HepG2 (cell line): ENCODE data around the gene SYTL2. TPM values are rescaled to one million over a fixed set of nuclear protein-coding genes. Genes with fewer than 3 reads are reported as not detected.

ENCODE experiments used
- ATAC-seq: fragments of 200-7000 bp; cut with Tn5 transposase; 3 replicates; pipeline ENCODE4 v1.9.1; 2020; ENCODE audit warnings: mild to moderate bottlenecking, moderate library complexity
- BruUV-seq: library from RNA; stranded (reverse); fragments of 400-500 nt; replicated peaks from 2 replicates; lab custom pipeline; 2021; lab: Mats Ljungman, UMichigan
- CTCF ChIA-PET: fragments of 300-600 bp; formaldehyde crosslinking; extraction: SDS; loops from one replicate; lab custom pipeline; 2021; ENCODE audit warnings: low total read pairs, inconsistent platforms, low intra/inter-chr PET ratio; lab: Yijun Ruan, JAX
- POLR2A ChIA-PET: fragments of 350-600 bp; sonication (Branson Sonifier 250); formaldehyde crosslinking; loops from one replicate; lab custom pipeline; 2020; ENCODE audit warnings: antibody characterized with exemption, inconsistent platforms; lab: Yijun Ruan, JAX
- DNase-seq: peaks from one replicate; pipeline ENCODE4 v3.0.0-alpha.2; 2015; ENCODE audit warnings: low spot score
- FAIRE-seq: peaks from 3 replicates; lab custom pipeline; 2011; peaks lifted over from hg19 to GRCh38; lab: Jason Lieb, UNC
- H2AFZ ChIP-seq: one replicate; pipeline ENCODE4 v1.6.1; 2011; ENCODE audit warnings: low read length, inconsistent platforms
- H3K27ac ChIP-seq: fragments of 300-600 bp; 3 replicates; pipeline ENCODE4 v1.8.0; 2011; ENCODE audit warnings: mixed run types, mild to moderate bottlenecking, mixed read lengths, low read length, inconsistent platforms; ENCODE audit not compliant: insufficient read depth; ENCODE audit errors: extremely low read length
- H3K27me3 ChIP-seq, 2 experiments: fragments of 200-600 bp in 1 of 2; 2 replicates in 1 of 2; 3 replicates in 1 of 2; pipeline versions ENCODE4 v1.6.0 to v1.8.0; 2011; ENCODE audit warnings: low read length in 2 of 2, mild to moderate bottlenecking in 2 of 2, moderate library complexity in 2 of 2, inconsistent platforms in 1 of 2; ENCODE audit not compliant: insufficient read depth in 2 of 2, control insufficient read depth in 1 of 2
- H3K36me3 ChIP-seq, 2 experiments: fragments of 200-600 bp in 1 of 2; replicated peaks in 1 of 2; 2 replicates in 1 of 2; 3 replicates in 1 of 2; pipeline versions ENCODE4 v1.5.1 to v1.8.0; 2011; ENCODE audit warnings: low read length in 2 of 2, inconsistent platforms in 1 of 2; ENCODE audit not compliant: insufficient read depth in 2 of 2, control insufficient read depth in 1 of 2
- H3K4me1 ChIP-seq: 2 replicates; pipeline ENCODE4 v1.5.1; 2012; ENCODE audit warnings: low read length, inconsistent platforms; ENCODE audit not compliant: insufficient read depth
- H3K4me2 ChIP-seq: 2 replicates; pipeline ENCODE4 v1.6.0; 2011; ENCODE audit warnings: low read depth, low read length, inconsistent platforms
- H3K4me3 ChIP-seq, 3 experiments: fragments of 200-600 bp in 1 of 3; sonication (generic), shearing (Covaris generic) in 1 of 3; replicated peaks in 1 of 3; 2 replicates each; pipeline ENCODE4 v1.5.1; 2011 to 2016; ENCODE audit warnings: low read length in 3 of 3, inconsistent platforms in 2 of 3, low read depth in 2 of 3, mild to moderate bottlenecking in 2 of 3, control low read depth in 1 of 3, mixed read lengths in 1 of 3; ENCODE audit not compliant: insufficient read depth in 1 of 3
- H3K79me2 ChIP-seq: one replicate; pipeline ENCODE4 v1.6.1; 2011; ENCODE audit warnings: low read length, inconsistent platforms; ENCODE audit not compliant: insufficient read depth
- H3K9ac ChIP-seq: 2 replicates; pipeline ENCODE4 v1.6.0; 2011; ENCODE audit warnings: mild to moderate bottlenecking, low read depth, low read length, inconsistent platforms; ENCODE audit not compliant: insufficient read depth
- H3K9me3 ChIP-seq: 2 replicates; pipeline ENCODE4 v1.5.1; 2012; ENCODE audit warnings: mild to moderate bottlenecking, low read length
- H4K20me1 ChIP-seq: 2 replicates; pipeline ENCODE4 v1.6.0; 2011; ENCODE audit warnings: inconsistent platforms, mild to moderate bottlenecking, low read length, moderate library complexity; ENCODE audit not compliant: insufficient read depth
- ATRX ChIP-seq: sonication (generic); formaldehyde crosslinking; IDR thresholded peaks from 2 replicates; pipeline ENCODE4 v1.4.0; 2020; ENCODE audit warnings: missing genetic modification reagents, borderline replicate concordance
- HNF4G ChIP-seq, 2 experiments: sonication (generic) in 1 of 2; formaldehyde crosslinking in 1 of 2; IDR thresholded peaks; 2 replicates each; pipeline versions ENCODE4 v1.4.0 to v1.6.1; 2011 to 2020; ENCODE audit warnings: borderline replicate concordance in 2 of 2, low read depth in 2 of 2, mild to moderate bottlenecking in 2 of 2, low read length in 1 of 2, missing genetic modification reagents in 1 of 2, moderate library complexity in 1 of 2
- MED1 ChIP-seq: sonication (generic); formaldehyde crosslinking; IDR thresholded peaks from 2 replicates; pipeline ENCODE4 v1.4.0; 2020; ENCODE audit warnings: missing genetic modification reagents
- MLLT10 ChIP-seq: sonication (generic); formaldehyde crosslinking; IDR thresholded peaks from 2 replicates; pipeline ENCODE4 v1.4.0; 2020; ENCODE audit warnings: missing genetic modification reagents
- RFXAP ChIP-seq: sonication (generic); formaldehyde crosslinking; IDR thresholded peaks from 2 replicates; pipeline ENCODE4 v1.4.0; 2020; ENCODE audit warnings: missing genetic modification reagents, borderline replicate concordance
- SIX4 ChIP-seq: sonication (generic); formaldehyde crosslinking; IDR thresholded peaks from 2 replicates; pipeline ENCODE4 v1.4.0; 2020; ENCODE audit warnings: missing genetic modification reagents
- ZBTB43 ChIP-seq: sonication (generic); formaldehyde crosslinking; conservative IDR thresholded peaks from 2 replicates; pipeline ENCODE4 v1.4.0; 2020; ENCODE audit warnings: missing genetic modification reagents
- ZFAT ChIP-seq: sonication (generic); formaldehyde crosslinking; conservative IDR thresholded peaks from 2 replicates; pipeline ENCODE4 v1.8.1; 2023; ENCODE audit warnings: missing genetic modification reagents, inconsistent platforms
- ZFP90 ChIP-seq: sonication (generic); formaldehyde crosslinking; IDR thresholded peaks from 2 replicates; pipeline ENCODE4 v1.8.0; 2022; ENCODE audit warnings: missing genetic modification reagents, mild to moderate bottlenecking, inconsistent platforms, borderline replicate concordance
- ZNF557 ChIP-seq: sonication (generic); formaldehyde crosslinking; IDR thresholded peaks from 2 replicates; pipeline ENCODE4 v1.4.0; 2020; ENCODE audit warnings: missing genetic modification reagents
- ZNF564 ChIP-seq: sonication (generic); formaldehyde crosslinking; IDR thresholded peaks from 2 replicates; pipeline ENCODE4 v1.8.1; 2023; ENCODE audit warnings: mild to moderate bottlenecking, missing genetic modification reagents
- ZNF589 ChIP-seq: sonication (generic); formaldehyde crosslinking; conservative IDR thresholded peaks from 2 replicates; pipeline ENCODE4 v1.8.0; 2022; ENCODE audit warnings: mild to moderate bottlenecking, moderate library complexity, missing genetic modification reagents
- ZNF619 ChIP-seq: sonication (generic); formaldehyde crosslinking; IDR thresholded peaks from 2 replicates; pipeline ENCODE4 v1.4.0; 2020; ENCODE audit warnings: mild to moderate bottlenecking, missing genetic modification reagents
- ZNF773 ChIP-seq: sonication (generic); formaldehyde crosslinking; IDR thresholded peaks from 2 replicates; pipeline ENCODE4 v1.4.0; 2020; ENCODE audit warnings: missing genetic modification reagents, borderline replicate concordance
- ZSCAN12 ChIP-seq: sonication (generic); formaldehyde crosslinking; IDR thresholded peaks from 2 replicates; pipeline ENCODE4 v1.9.0; 2021; ENCODE audit warnings: mild to moderate bottlenecking, missing genetic modification reagents
- WGBS: methylation state at CpG from one replicate; pipeline ENCODE4 v1.1.6; 2017; ENCODE audit warnings: low lambda C conversion rate; 5-methylcytosine and 5-hydroxymethylcytosine counted together
- in situ Hi-C: cut with HindIII; loops from 2 replicates; pipeline ENCODE4 v1.10.0; 2017; ENCODE audit warnings: low pct_unique_long_range_greater_than_20kb; ENCODE audit not compliant: extremely low pct_ligation_motif_present
- intact Hi-C: fragments of 100-400 bp; cut with micrococcal nuclease; formaldehyde crosslinking; loops from one replicate; pipeline ENCODE4 v1.10.0; 2022; ENCODE audit not compliant: unreplicated experiment
- polyA plus RNA-seq, 8 experiments: library from polyadenylated mRNA; depleted of rRNA in 3 of 8; stranded (reverse) in 7 of 8; unstranded in 1 of 8; fragments of >200 nt; fragmentation: Illumina TruSeq in 4 of 8; extraction: Trizol in 4 of 8; gene quantifications; 2 replicates each; pipeline versions ENCODE4 v1.2.1 to v1.2.3, GENCODE V29; 2011 to 2016; ENCODE audit warnings: low read depth in 4 of 8, missing spikeins in 1 of 8, mixed read lengths in 1 of 8; ENCODE audit not compliant: insufficient read depth in 1 of 8
- total RNA-seq, 5 experiments: library from RNA; depleted of rRNA; stranded (reverse); fragments of >200 nt; fragmentation: Illumina TruSeq; extraction: Trizol; gene quantifications; 2 replicates each; pipeline ENCODE4 v1.2.3, GENCODE V29; 2016; ENCODE audit warnings: low read depth in 1 of 5
- TF ChIP-seq, protein P1 (sequence below): sonication (generic); formaldehyde crosslinking; IDR thresholded peaks from 2 replicates; pipeline ENCODE4 v1.4.0; 2020; ENCODE audit warnings: missing genetic modification reagents
- TF ChIP-seq, protein P2 (sequence below): conservative IDR thresholded peaks from 2 replicates; pipeline ENCODE4 v1.6.1; 2018; ENCODE audit warnings: missing genetic modification reagents

SYTL2 gene
- total and polyA plus RNA-seq, 2 of the 13 experiments (the other 11 are each of a cell fraction or from before 2014, with no cell fraction given): 0.77 to 0.90 TPM

DNA sequence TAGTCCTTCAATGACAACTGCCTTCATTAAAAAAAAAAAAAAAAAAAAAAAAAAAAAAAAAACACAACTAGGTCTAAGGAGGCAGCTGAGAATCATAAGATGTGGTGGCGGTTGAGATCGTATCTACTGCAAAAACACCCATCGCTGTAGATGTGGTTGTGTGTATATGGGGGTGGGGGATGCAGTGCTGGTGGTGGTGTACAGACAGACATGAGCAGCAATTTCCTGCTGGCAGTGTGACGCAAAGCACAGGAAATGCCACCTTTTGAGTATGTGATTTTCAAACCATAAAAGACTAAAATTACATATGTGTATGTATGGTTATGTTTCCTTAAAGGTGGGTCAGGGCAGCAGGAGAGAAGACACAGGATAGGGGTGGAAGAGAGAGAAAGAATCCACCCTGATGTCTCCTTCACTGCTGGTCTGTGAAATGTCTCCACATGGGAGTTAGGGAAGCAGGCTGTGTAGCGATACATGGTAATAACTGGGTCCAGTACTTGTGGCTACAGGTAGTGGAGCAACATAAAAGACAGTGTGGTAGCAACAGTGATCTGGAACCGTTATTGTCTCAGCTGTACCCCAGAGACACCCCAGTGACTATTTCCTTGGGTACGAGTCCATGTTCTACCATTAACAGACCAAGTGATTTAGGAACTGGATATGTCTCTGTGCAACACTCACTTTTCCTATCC, 57.9 kb downstream of the SYTL2 start:
- BruUV-seq: no TSS peak
- FAIRE-seq: no peak
- CTCF ChIA-PET: no interaction called here
- TF ChIP-seq ATRX (CRISPR knock-in tag) (no peak), ZNF564 (CRISPR knock-in tag) (no peak), ZNF589 (CRISPR knock-in tag) (no peak), ZFP90 (CRISPR knock-in tag) (no peak), RFXAP (CRISPR knock-in tag) (no peak), HNF4G (IDR thresholded peaks at IDR 0.05; ENCODE audit: borderline replicate concordance, low read depth, low read length) (no peak), HNF4G (CRISPR knock-in tag; IDR thresholded peaks at IDR 0.05; ENCODE audit: borderline replicate concordance, low read depth) (no peak), MLLT10 (CRISPR knock-in tag) (no peak), ZNF619 (CRISPR knock-in tag) (no peak), ZNF557 (CRISPR knock-in tag) (no peak), ZNF773 (no peak), ZBTB43 (CRISPR knock-in tag) (no peak), ZSCAN12 (CRISPR knock-in tag) (no peak), SIX4 (CRISPR knock-in tag) (no peak), MED1 (CRISPR knock-in tag) (no peak), ZFAT (no peak)
- TF ChIP-seq, protein P1, sequence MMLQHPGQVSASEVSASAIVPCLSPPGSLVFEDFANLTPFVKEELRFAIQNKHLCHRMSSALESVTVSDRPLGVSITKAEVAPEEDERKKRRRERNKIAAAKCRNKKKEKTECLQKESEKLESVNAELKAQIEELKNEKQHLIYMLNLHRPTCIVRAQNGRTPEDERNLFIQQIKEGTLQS: no peak
- TF ChIP-seq, protein P2, sequence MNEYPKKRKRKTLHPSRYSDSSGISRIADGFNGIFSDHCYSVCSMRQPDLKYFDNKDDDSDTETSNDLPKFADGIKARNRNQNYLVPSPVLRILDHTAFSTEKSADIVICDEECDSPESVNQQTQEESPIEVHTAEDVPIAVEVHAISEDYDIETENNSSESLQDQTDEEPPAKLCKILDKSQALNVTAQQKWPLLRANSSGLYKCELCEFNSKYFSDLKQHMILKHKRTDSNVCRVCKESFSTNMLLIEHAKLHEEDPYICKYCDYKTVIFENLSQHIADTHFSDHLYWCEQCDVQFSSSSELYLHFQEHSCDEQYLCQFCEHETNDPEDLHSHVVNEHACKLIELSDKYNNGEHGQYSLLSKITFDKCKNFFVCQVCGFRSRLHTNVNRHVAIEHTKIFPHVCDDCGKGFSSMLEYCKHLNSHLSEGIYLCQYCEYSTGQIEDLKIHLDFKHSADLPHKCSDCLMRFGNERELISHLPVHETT (CRISPR knock-in tag): no peak
- TF ChIP-seq, all 625 proteins: peak for 0
- ATAC-seq: no peak
- H3K27ac ChIP-seq: no peak overlapping the region
- DNase-seq: no peak
- no peaks in the 10 kb centered on the region for H3K9me3 ChIP-seq
- no peak overlapping the region for H3K4me2 ChIP-seq
- POLR2A ChIA-PET: no interaction called here
- no peak overlapping the region for H3K4me3 ChIP-seq
- intact Hi-C loops: no loop called here
- no peak overlapping the region for H2AFZ ChIP-seq
- H3K36me3 ChIP-seq: no peaks in the 10 kb centered on the region
- no peak overlapping the region for H3K9ac ChIP-seq
- no peaks in the 10 kb centered on the region for H3K79me2 ChIP-seq
- WGBS: 70% methylated on average over 7 of the region's 7 CpGs
- no peaks in the 10 kb centered on the region for H4K20me1 ChIP-seq
- H3K27me3 ChIP-seq: no peaks in the 10 kb centered on the region
- in situ Hi-C loops: no loop called here
- no peaks in the 10 kb centered on the region for H3K4me1 ChIP-seq
